ENCODE results near the gene DDTL.

- TF ChIP-seq CTCF (IDR thresholded peaks at IDR 0.05) (no peak), POLR2A (IDR thresholded peaks at IDR 0.05) (no peak)
Observed at GRCh38 chr22:23997092-23997491, 30.4 kb downstream of the DDTL start.

All from testis (tissue), 2 donors.